ENCODE results near the gene SUN2.

- no peak for TF ChIP-seq CTCF (IDR thresholded peaks at IDR 0.05; ENCODE audit: low read length)
- no peak for TF ChIP-seq EZH2 (optimal IDR thresholded peaks at IDR 0.05; ENCODE audit: low read depth, low read length)
- no peak for TF ChIP-seq EZH2phosphoT487 (IDR thresholded peaks at IDR 0.05; ENCODE audit: low read length)
Measured at GRCh38 chr22:38741166-38741565, 14.6 kb downstream of the SUN2 start.

Data from MM.1S (cell line).